Measurements from ENCODE around the gene BPIFB3. TPM values are rescaled to one million over a fixed set of nuclear protein-coding genes. Genes with fewer than 3 reads are reported as not detected.
"Not testable (repeated sequence)": the region's sequence is repeated elsewhere in the genome, so short reads cannot be mapped to it uniquely, and the experiment has no call there.

The BPIFB3 gene
- total RNA-seq, 1 donor from 2014 or later: not detected

DNA sequence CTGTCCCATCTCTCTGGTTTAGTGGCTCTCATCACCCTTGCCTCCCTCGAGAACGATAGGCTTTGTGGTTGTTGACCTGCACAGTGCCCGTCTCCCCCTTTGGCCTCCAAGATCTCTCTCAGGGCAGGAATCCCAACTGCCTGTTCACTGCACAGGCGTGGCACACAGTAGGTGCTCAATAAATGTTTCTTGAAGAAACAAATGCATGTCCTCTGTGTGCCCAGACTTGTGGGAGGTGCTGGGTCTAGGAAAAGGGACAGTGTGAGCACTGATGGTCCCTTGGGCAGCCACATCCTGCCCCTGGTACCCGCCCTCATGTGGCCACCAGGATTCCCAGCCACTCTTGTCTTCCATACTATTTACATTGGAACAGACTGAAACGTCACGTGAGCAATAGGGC is 24.8 kb upstream of the BPIFB3 start:
- DNase-seq: no peak

GRCh38 chr20:33030076-33030475 is 23.6 kb upstream of the BPIFB3 start:
- no peak for DNase-seq

GRCh38 chr20:33030569-33030968 is 23.1 kb upstream of the BPIFB3 start:
- no peak for DNase-seq

GRCh38 chr20:33031531-33031930 is 22.2 kb upstream of the BPIFB3 start, which contains the start of gene BPIFB6:
BPIFB6 (plus strand) TSS chr20:33031648; CDS start chr20:33031648, 0 bp downstream.
- DNase-seq: no peak

GRCh38 chr20:33032555-33032954 is 21.1 kb upstream of the BPIFB3 start:
- DNase-seq: no peak

GRCh38 chr20:33033381-33033780 is 20.3 kb upstream of the BPIFB3 start:
- DNase-seq: no peak

- no peak for DNase-seq
These were observed 19.6 kb upstream of the BPIFB3 start for GRCh38 chr20:33034115-33034514.

DNA sequence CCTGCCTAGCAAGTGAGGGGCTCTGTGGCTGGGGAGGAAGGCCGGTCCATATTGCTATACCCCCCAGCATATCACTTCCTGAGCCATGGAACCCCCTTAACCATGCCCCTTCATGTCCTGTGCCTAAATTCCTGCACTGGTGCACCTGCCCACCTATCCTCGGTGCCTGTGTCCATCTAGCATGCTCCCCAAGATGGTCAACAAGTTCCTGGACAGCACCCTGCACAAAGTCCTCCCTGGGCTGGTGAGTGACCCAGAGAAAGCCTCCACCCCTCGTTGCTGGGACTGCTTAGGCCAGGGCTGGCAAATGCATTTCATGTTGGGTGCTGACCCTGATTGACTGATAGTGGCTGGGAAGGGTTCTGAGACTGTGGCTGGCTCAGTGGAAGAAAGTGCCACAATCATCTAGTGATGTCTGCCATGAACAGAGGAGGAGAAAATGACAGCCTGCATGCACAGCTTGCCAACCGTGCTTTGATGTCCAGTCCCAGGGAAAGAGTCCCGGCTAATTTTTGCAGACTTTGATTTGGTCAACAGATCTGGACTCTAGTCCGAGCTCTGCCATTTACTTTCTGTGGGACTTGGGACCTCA is 18.7 kb upstream of the BPIFB3 start:
- DNase-seq: no peak

DNA sequence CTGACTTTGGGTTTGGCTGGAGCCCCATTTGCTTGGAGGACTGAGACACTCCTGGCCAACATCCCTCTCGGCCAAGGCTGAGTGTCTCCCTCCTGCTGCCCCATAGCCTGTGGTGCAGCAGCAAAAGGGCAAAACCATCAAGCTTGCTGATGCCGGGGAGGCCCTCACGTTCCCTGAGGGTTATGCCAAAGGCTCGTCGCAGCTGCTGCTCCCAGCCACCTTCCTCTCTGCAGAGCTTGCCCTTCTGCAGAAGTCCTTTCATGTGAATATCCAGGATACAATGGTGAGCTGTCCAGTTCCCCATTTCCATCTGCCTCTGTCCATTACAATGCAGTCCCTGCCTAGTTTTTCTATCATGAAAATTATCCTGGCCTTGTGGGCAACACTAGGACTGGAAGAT is 16.2 kb upstream of the BPIFB3 start:
- DNase-seq: no peak

GRCh38 chr20:33038243-33038642 is 15.5 kb upstream of the BPIFB3 start:
- DNase-seq: no peak

- DNase-seq: no peak
These were observed 11.3 kb upstream of the BPIFB3 start for GRCh38 chr20:33042430-33042829.

- DNase-seq: no peak
These were observed 10.5 kb upstream of the BPIFB3 start for GRCh38 chr20:33042983-33043730.

GRCh38 chr20:33043731-33044181 is 9.9 kb upstream of the BPIFB3 start:
- no peak for DNase-seq

DNA sequence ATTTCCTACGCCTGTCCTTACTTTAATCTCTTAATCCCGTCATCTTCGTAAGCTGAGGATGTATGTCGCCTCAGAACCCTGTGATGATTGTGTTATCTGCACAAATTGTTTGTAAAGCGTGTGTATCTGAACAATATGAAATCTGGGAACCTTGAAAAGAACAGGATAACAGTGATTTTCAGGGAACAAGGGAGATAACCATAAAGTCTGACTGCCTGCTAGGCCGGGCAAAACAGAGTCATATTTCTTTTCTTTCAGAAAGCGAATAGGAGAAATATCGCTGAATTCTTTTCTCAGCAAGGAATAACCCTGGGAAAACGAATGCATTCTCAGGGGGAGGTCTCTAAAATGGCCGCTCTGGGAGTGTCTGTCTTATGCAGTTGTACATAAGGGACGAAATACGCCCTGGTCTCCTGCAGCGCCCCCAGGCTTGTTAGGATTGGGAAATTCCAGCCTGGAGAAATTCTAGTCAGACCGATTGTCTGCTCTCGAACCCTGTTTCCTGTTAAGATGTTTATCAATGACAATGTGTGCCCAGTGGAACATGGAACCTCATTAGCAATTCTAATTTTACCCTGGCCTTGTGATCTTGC is 8.5 kb upstream of the BPIFB3 start:
- DNase-seq: not testable (repeated sequence)

- no peak for DNase-seq
These were observed 7.3 kb upstream of the BPIFB3 start for GRCh38 chr20:33046412-33046811.

- DNase-seq: no peak
These were observed 2.4 kb upstream of the BPIFB3 start for GRCh38 chr20:33051333-33051732.

DNA sequence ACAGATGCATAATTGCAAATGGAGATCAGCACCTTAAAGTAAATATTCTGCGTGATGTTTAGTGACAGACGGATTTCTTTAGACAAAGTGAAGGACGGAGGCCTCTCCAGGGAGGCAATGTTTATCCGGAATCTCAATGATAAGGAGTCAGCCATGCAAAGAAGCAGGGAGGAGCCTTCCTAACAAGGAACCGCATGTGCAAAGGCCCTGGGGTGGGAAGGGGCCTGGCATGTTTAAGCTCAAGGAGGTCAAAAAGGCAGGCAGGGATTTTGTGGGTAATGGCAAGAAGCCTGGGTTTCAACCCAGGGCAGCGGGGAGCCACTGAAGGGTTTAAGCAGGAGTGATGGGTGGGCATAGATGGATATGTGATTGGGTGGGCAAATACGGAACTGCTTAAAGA is 678 bp downstream of the BPIFB3 start:
- no peak for DNase-seq

DNA sequence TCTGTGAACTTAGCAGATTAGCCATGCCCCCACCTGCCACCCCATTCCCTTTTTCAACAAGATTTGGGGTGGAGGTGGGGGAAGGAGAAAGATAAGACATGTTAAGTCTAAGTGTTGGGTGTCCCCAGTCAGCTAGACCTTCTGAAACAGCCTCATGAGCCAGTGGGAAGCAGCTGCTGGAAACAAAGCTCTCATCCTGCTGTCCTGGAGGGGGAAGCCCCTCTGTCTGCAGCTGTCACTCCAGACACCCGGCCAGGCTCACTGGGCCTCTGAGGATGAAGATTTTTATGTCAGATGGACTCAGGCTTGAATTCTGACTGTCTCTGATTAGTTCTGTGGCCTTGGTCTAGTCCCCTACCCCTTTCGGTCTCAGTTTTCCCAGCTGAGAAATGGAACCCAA is 1.1 kb downstream of the BPIFB3 start:
- no peak for DNase-seq

DNA sequence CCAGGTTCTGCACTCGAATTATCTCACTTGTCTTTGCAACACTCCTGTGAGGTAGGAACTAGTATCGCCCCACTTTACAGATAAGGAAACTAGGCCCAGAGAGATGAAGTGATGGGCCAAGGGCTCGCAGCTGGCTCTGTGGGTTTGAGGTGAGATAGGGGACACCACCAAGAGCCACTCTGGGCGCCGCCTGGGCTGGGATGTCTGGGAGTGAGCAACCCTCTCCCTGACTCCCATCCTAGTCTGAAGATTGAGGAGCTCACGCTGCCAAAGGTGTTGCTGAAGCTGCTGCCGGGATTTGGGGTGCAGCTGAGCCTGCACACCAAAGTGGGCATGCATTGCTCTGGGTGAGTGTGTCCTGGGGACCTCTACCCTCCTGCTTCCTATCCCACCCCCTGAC is 5.4 kb downstream of the BPIFB3 start:
- DNase-seq: no peak

GRCh38 chr20:33059741-33060390 is 6.2 kb downstream of the BPIFB3 start:
- no peak for DNase-seq

DNA sequence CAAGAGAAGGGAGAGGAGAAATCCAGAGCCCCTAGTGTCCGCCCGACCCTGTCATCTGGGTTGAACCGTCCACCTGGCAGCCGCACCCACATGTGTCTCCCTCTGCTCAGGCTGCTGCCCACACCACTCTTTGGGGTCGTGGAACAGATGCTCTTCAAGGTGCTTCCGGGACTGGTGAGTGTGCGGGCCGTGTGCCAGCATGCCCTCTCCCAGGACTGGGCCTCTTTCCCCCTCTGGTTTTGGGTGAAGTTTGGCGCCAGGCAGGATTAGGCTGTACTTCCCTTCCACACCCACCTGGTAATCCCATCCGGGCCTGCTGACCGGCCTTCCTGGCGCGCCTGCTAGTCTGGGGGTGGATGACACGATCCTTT is 7.9 kb downstream of the BPIFB3 start:
- DNase-seq: no peak

DNA sequence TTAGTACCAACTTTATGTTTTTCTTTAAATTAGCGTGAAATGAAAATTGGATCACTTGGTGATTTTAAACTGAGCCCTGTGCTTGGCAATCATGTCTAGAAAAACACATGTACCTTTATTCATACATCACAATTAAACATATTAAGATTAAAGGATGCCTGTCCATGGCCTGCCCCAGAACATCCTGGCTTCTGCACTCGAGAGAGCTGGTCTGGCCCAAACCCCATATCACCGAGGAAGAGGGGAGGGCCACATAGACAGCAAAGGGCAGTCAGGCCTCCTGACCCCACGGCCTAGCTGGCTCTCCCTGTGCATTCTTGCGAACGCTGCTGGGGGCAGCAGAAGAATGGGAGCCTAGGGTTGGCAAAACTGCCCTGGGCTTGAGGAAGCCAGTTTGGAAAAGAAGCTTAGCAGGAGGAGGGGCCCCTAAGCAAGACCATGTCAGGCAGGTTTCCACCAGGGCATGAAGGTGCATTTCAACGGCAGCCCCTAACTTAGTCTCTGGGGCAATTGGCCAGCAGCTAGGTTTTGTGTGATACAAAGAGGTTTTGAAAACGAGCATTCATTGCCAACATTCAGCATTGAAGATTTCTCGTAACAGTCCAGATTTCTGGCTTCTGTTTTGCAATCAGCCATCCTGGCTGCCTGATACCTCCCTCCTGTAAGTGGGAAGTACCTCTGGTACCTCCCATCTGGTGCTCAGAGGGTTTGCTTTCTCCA is 8.6 kb downstream of the BPIFB3 start:
- no peak for DNase-seq

DNA sequence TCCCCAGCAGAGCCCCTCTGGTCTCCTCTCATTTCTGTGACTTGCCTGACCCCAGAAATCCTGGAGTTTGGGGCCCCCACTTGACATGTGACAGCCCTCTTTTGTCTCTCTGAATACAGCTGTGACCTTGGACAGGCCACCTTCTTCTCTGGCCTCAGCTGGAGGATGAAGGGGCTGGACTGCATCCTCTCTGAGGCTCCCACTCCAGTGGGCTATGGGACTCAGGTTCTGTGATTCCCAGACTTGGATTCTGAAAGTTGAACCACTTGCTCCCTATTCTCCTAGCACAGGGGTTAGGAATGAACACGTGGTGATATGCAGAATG is 9.1 kb downstream of the BPIFB3 start:
- DNase-seq: no peak

All from occipital lobe (tissue), 2 donors.